Measurements from ENCODE around the gene ARHGEF12.
A peak's percentile ranks its signal among the peaks of the same experiment; 100 is the strongest.

Gene ARHGEF12

GRCh38 chr11:120391854-120392253 is 55.6 kb downstream of the ARHGEF12 start:
- Histone ChIP-seq H3K9ac (ENCODE audit: low read depth in 1 of 2, low read length in 2 of 2) (no peak overlapping the region), H3K4me1 (ENCODE audit: control insufficient read depth in 2 of 2, insufficient read depth in 2 of 2, low read length in 2 of 2) (peaks cover 0 to 2% of the 10 kb centered on the region in 2 donors)

GRCh38 chr11:120392314-120392713 is 56.1 kb downstream of the ARHGEF12 start:
- Histone ChIP-seq H3K9ac (ENCODE audit: low read depth in 1 of 2, low read length in 2 of 2) (no peak overlapping the region), H3K4me1 (ENCODE audit: control insufficient read depth in 2 of 2, insufficient read depth in 2 of 2, low read length in 2 of 2) (peaks cover 0 to 2% of the 10 kb centered on the region in 2 donors), H3K27ac (ENCODE audit: low read depth in 2 of 2, low read length in 2 of 2) (no peak overlapping the region), H3K36me3 (ENCODE audit: control insufficient read depth in 2 of 2, insufficient read depth in 2 of 2, low read length in 2 of 2) (no peaks in the 10 kb centered on the region), H3K4me3 (ENCODE audit: low read length in 2 of 2) (no peak overlapping the region), H3K9me3 (ENCODE audit: control insufficient read depth in 2 of 2, low read length in 2 of 2) (no peaks in the 10 kb centered on the region), H3K27me3 (ENCODE audit: control insufficient read depth in 2 of 2, insufficient read depth in 2 of 2, low read length in 2 of 2) (no peaks in the 10 kb centered on the region)

More at GRCh38 chr11:120391854-120392253, 55.6 kb downstream of the ARHGEF12 start:
- no peak overlapping the region for H3K27ac ChIP-seq (ENCODE audit: low read depth in 2 of 2, low read length in 2 of 2)
- H3K36me3 ChIP-seq (ENCODE audit: control insufficient read depth in 2 of 2, insufficient read depth in 2 of 2, low read length in 2 of 2): no peaks in the 10 kb centered on the region
- H3K9me3 ChIP-seq (ENCODE audit: control insufficient read depth in 2 of 2, low read length in 2 of 2): no peaks in the 10 kb centered on the region
- H3K27me3 ChIP-seq (ENCODE audit: control insufficient read depth in 2 of 2, insufficient read depth in 2 of 2, low read length in 2 of 2): no peaks in the 10 kb centered on the region
- H3K4me3 ChIP-seq (ENCODE audit: low read length in 2 of 2): no peak overlapping the region

- H3K27me3 ChIP-seq (ENCODE audit: control insufficient read depth in 2 of 2, insufficient read depth in 2 of 2, low read length in 2 of 2): no peaks in the 10 kb centered on the region
- H3K9ac ChIP-seq (ENCODE audit: low read depth in 1 of 2, low read length in 2 of 2): no peak overlapping the region
- H3K4me3 ChIP-seq (ENCODE audit: low read length in 2 of 2): no peak overlapping the region
- no peaks in the 10 kb centered on the region for H3K9me3 ChIP-seq (ENCODE audit: control insufficient read depth in 2 of 2, low read length in 2 of 2)
- no peak overlapping the region for H3K27ac ChIP-seq (ENCODE audit: low read depth in 2 of 2, low read length in 2 of 2)
- no peaks in the 10 kb centered on the region for H3K36me3 ChIP-seq (ENCODE audit: control insufficient read depth in 2 of 2, insufficient read depth in 2 of 2, low read length in 2 of 2)
- H3K4me1 ChIP-seq (ENCODE audit: control insufficient read depth in 2 of 2, insufficient read depth in 2 of 2, low read length in 2 of 2): peaks cover 0 to 2% of the 10 kb centered on the region in 2 donors
These were observed 56.6 kb downstream of the ARHGEF12 start for GRCh38 chr11:120392793-120393192.

GRCh38 chr11:120394119-120394518 is 57.9 kb downstream of the ARHGEF12 start:
- no peaks in the 10 kb centered on the region for H3K27me3 ChIP-seq (ENCODE audit: control insufficient read depth in 2 of 2, insufficient read depth in 2 of 2, low read length in 2 of 2)
- no peak overlapping the region for H3K27ac ChIP-seq (ENCODE audit: low read depth in 2 of 2, low read length in 2 of 2)
- H3K4me1 ChIP-seq (ENCODE audit: control insufficient read depth in 2 of 2, insufficient read depth in 2 of 2, low read length in 2 of 2): peaks cover 0 to 2% of the 10 kb centered on the region in 2 donors
- H3K9ac ChIP-seq (ENCODE audit: low read depth in 1 of 2, low read length in 2 of 2): no peak overlapping the region
- no peak overlapping the region for H3K4me3 ChIP-seq (ENCODE audit: low read length in 2 of 2)
- H3K9me3 ChIP-seq (ENCODE audit: control insufficient read depth in 2 of 2, low read length in 2 of 2): no peaks in the 10 kb centered on the region
- no peaks in the 10 kb centered on the region for H3K36me3 ChIP-seq (ENCODE audit: control insufficient read depth in 2 of 2, insufficient read depth in 2 of 2, low read length in 2 of 2)

- H3K4me1 ChIP-seq (ENCODE audit: control insufficient read depth in 2 of 2, insufficient read depth in 2 of 2, low read length in 2 of 2): peaks cover 0 to 9% of the 10 kb centered on the region in 2 donors
- H3K4me3 ChIP-seq (ENCODE audit: low read length in 2 of 2): no peak overlapping the region
- H3K27me3 ChIP-seq (ENCODE audit: control insufficient read depth in 2 of 2, insufficient read depth in 2 of 2, low read length in 2 of 2): no peaks in the 10 kb centered on the region
- no peak overlapping the region for H3K27ac ChIP-seq (ENCODE audit: low read depth in 2 of 2, low read length in 2 of 2)
- no peak overlapping the region for H3K9ac ChIP-seq (ENCODE audit: low read depth in 1 of 2, low read length in 2 of 2)
- no peaks in the 10 kb centered on the region for H3K9me3 ChIP-seq (ENCODE audit: control insufficient read depth in 2 of 2, low read length in 2 of 2)
- H3K36me3 ChIP-seq (ENCODE audit: control insufficient read depth in 2 of 2, insufficient read depth in 2 of 2, low read length in 2 of 2): no peaks in the 10 kb centered on the region
These were observed 59.6 kb downstream of the ARHGEF12 start for GRCh38 chr11:120395778-120396177.

- H3K27me3 ChIP-seq (ENCODE audit: control insufficient read depth in 2 of 2, insufficient read depth in 2 of 2, low read length in 2 of 2): no peaks in the 10 kb centered on the region
- H3K4me3 ChIP-seq (ENCODE audit: low read length in 2 of 2): no peak overlapping the region
- peaks cover 0 to 10% of the 10 kb centered on the region in 2 donors for H3K4me1 ChIP-seq (ENCODE audit: control insufficient read depth in 2 of 2, insufficient read depth in 2 of 2, low read length in 2 of 2)
- no peak overlapping the region for H3K27ac ChIP-seq (ENCODE audit: low read depth in 2 of 2, low read length in 2 of 2)
- no peaks in the 10 kb centered on the region for H3K9me3 ChIP-seq (ENCODE audit: control insufficient read depth in 2 of 2, low read length in 2 of 2)
- H3K36me3 ChIP-seq (ENCODE audit: control insufficient read depth in 2 of 2, insufficient read depth in 2 of 2, low read length in 2 of 2): no peaks in the 10 kb centered on the region
- H3K9ac ChIP-seq (ENCODE audit: low read depth in 1 of 2, low read length in 2 of 2): no peak overlapping the region
These were observed 61.9 kb downstream of the ARHGEF12 start for GRCh38 chr11:120398132-120398531.

GRCh38 chr11:120399307-120399706 is 63.1 kb downstream of the ARHGEF12 start:
- Histone ChIP-seq H3K27me3 (ENCODE audit: control insufficient read depth in 2 of 2, insufficient read depth in 2 of 2, low read length in 2 of 2) (no peaks in the 10 kb centered on the region), H3K9ac (ENCODE audit: low read depth in 1 of 2, low read length in 2 of 2) (no peak overlapping the region), H3K9me3 (ENCODE audit: control insufficient read depth in 2 of 2, low read length in 2 of 2) (no peaks in the 10 kb centered on the region), H3K4me1 (ENCODE audit: control insufficient read depth in 2 of 2, insufficient read depth in 2 of 2, low read length in 2 of 2) (peaks cover 0 to 10% of the 10 kb centered on the region in 2 donors), H3K4me3 (ENCODE audit: low read length in 2 of 2) (no peak overlapping the region), H3K27ac (ENCODE audit: low read depth in 2 of 2, low read length in 2 of 2) (no peak overlapping the region), H3K36me3 (ENCODE audit: control insufficient read depth in 2 of 2, insufficient read depth in 2 of 2, low read length in 2 of 2) (no peaks in the 10 kb centered on the region)

GRCh38 chr11:120400564-120401364 is 64.6 kb downstream of the ARHGEF12 start:
- peak overlapping the region in 1 of 2 donors; percentile 21 for H3K27ac ChIP-seq (ENCODE audit: low read depth in 2 of 2, low read length in 2 of 2)
- H3K27me3 ChIP-seq (ENCODE audit: control insufficient read depth in 2 of 2, insufficient read depth in 2 of 2, low read length in 2 of 2): no peaks in the 10 kb centered on the region
- H3K9me3 ChIP-seq (ENCODE audit: control insufficient read depth in 2 of 2, low read length in 2 of 2): no peaks in the 10 kb centered on the region
- H3K4me1 ChIP-seq (ENCODE audit: control insufficient read depth in 2 of 2, insufficient read depth in 2 of 2, low read length in 2 of 2): peaks cover 0 to 10% of the 10 kb centered on the region in 2 donors
- no peak overlapping the region for H3K9ac ChIP-seq (ENCODE audit: low read depth in 1 of 2, low read length in 2 of 2)
- peak overlapping the region; percentile 11 to 14 for H3K4me3 ChIP-seq (ENCODE audit: low read length in 2 of 2)
- H3K36me3 ChIP-seq (ENCODE audit: control insufficient read depth in 2 of 2, insufficient read depth in 2 of 2, low read length in 2 of 2): no peaks in the 10 kb centered on the region

- no peaks in the 10 kb centered on the region for H3K36me3 ChIP-seq (ENCODE audit: control insufficient read depth in 2 of 2, insufficient read depth in 2 of 2, low read length in 2 of 2)
- H3K4me1 ChIP-seq (ENCODE audit: control insufficient read depth in 2 of 2, insufficient read depth in 2 of 2, low read length in 2 of 2): peaks cover 0 to 10% of the 10 kb centered on the region in 2 donors
- H3K4me3 ChIP-seq (ENCODE audit: low read length in 2 of 2): no peak overlapping the region
- H3K27ac ChIP-seq (ENCODE audit: low read depth in 2 of 2, low read length in 2 of 2): no peak overlapping the region
- no peaks in the 10 kb centered on the region for H3K27me3 ChIP-seq (ENCODE audit: control insufficient read depth in 2 of 2, insufficient read depth in 2 of 2, low read length in 2 of 2)
- H3K9me3 ChIP-seq (ENCODE audit: control insufficient read depth in 2 of 2, low read length in 2 of 2): no peaks in the 10 kb centered on the region
- no peak overlapping the region for H3K9ac ChIP-seq (ENCODE audit: low read depth in 1 of 2, low read length in 2 of 2)
These were observed 65.3 kb downstream of the ARHGEF12 start for GRCh38 chr11:120401506-120401905.

GRCh38 chr11:120403966-120404365 is 67.8 kb downstream of the ARHGEF12 start:
- Histone ChIP-seq H3K4me1 (ENCODE audit: control insufficient read depth in 2 of 2, insufficient read depth in 2 of 2, low read length in 2 of 2) (peaks cover 0 to 10% of the 10 kb centered on the region in 2 donors), H3K9ac (ENCODE audit: low read depth in 1 of 2, low read length in 2 of 2) (no peak overlapping the region), H3K36me3 (ENCODE audit: control insufficient read depth in 2 of 2, insufficient read depth in 2 of 2, low read length in 2 of 2) (no peaks in the 10 kb centered on the region), H3K4me3 (ENCODE audit: low read length in 2 of 2) (no peak overlapping the region), H3K9me3 (ENCODE audit: control insufficient read depth in 2 of 2, low read length in 2 of 2) (no peaks in the 10 kb centered on the region), H3K27ac (ENCODE audit: low read depth in 2 of 2, low read length in 2 of 2) (no peak overlapping the region), H3K27me3 (ENCODE audit: control insufficient read depth in 2 of 2, insufficient read depth in 2 of 2, low read length in 2 of 2) (no peaks in the 10 kb centered on the region)
